ENCODE results near the gene TBL1X.

- no peak for TF ChIP-seq CTCF (IDR thresholded peaks at IDR 0.05)
- no peak for TF ChIP-seq POLR2A (IDR thresholded peaks at IDR 0.05; ENCODE audit: low read depth)
Measured at GRCh38 chrX:9707306-9708033, 242.6 kb downstream of the TBL1X start.

Measured in esophagus muscularis mucosa (tissue), 3 donors.